Stimulated activated naive CD4-positive, alpha-beta T cell (primary cell): Measurements from ENCODE around the gene PAGE4.

ENCODE experiments used
- DNase-seq, 6 experiments: peaks; one replicate each; lab custom pipeline; 2025; lab: John Stamatoyannopoulos, UW

The PAGE4 gene

GRCh38 chrX:49829016-49829415 is at the start of gene PAGE4:
Gene PAGE4 (plus strand): TSS chrX:49829303. CDS start chrX:49830429, 1,126 bp downstream.
- no peak for DNase-seq

GRCh38 chrX:49784747-49785280 is 44.3 kb upstream of the PAGE4 start:
- DNase-seq: no peak

GRCh38 chrX:49792376-49792775 is 36.7 kb upstream of the PAGE4 start:
- DNase-seq: no peak

- DNase-seq: no peak
These were observed 35.4 kb upstream of the PAGE4 start for GRCh38 chrX:49793686-49794085.

- no peak for DNase-seq
These were observed 29.3 kb upstream of the PAGE4 start for GRCh38 chrX:49799828-49800227.

- DNase-seq: no peak
These were observed 19.0 kb upstream of the PAGE4 start for GRCh38 chrX:49809891-49810632.

GRCh38 chrX:49812177-49812576 is 16.9 kb upstream of the PAGE4 start:
- no peak for DNase-seq

- no peak for DNase-seq
These were observed 12.7 kb upstream of the PAGE4 start for GRCh38 chrX:49816435-49816834.

GRCh38 chrX:49838374-49838773 is 9.3 kb downstream of the PAGE4 start:
- DNase-seq: no peak

- peak in 4 of 6 experiments; percentile 2 to 26 (median 17) for DNase-seq
These were observed 11.6 kb downstream of the PAGE4 start for GRCh38 chrX:49840679-49841078.

GRCh38 chrX:49842621-49843020 is 13.5 kb downstream of the PAGE4 start:
- DNase-seq: no peak

- no peak for DNase-seq
These were observed 15.5 kb downstream of the PAGE4 start for GRCh38 chrX:49844611-49845010.

- DNase-seq: no peak
These were observed 16.7 kb downstream of the PAGE4 start for GRCh38 chrX:49845701-49846403.

- DNase-seq: no peak
These were observed 17.4 kb downstream of the PAGE4 start for GRCh38 chrX:49846522-49846921.

- DNase-seq: no peak
These were observed 19.2 kb downstream of the PAGE4 start for GRCh38 chrX:49848275-49848674.

GRCh38 chrX:49850028-49850427 is 20.9 kb downstream of the PAGE4 start:
- DNase-seq: no peak

GRCh38 chrX:49853661-49854060 is 24.6 kb downstream of the PAGE4 start:
- no peak for DNase-seq

GRCh38 chrX:49856819-49857218 is 27.7 kb downstream of the PAGE4 start:
- no peak for DNase-seq

- DNase-seq: no peak
These were observed 29.2 kb downstream of the PAGE4 start for GRCh38 chrX:49858341-49858740.

- no peak for DNase-seq
These were observed 30.4 kb downstream of the PAGE4 start for GRCh38 chrX:49859491-49859890.

GRCh38 chrX:49860867-49861535 is 31.9 kb downstream of the PAGE4 start:
- DNase-seq: no peak

- DNase-seq: no peak
These were observed 33.0 kb downstream of the PAGE4 start for GRCh38 chrX:49862093-49862492.

GRCh38 chrX:49868739-49869138 is 39.6 kb downstream of the PAGE4 start:
- DNase-seq: no peak
